H1 (cell line): ENCODE measurements around the gene FARS2. TPM values are rescaled to one million over a fixed set of nuclear protein-coding genes. Genes with fewer than 3 reads are reported as not detected.

Experiments used
- CTCF ChIA-PET: fragments of 300-600 bp; sonication (Branson Sonifier 250); formaldehyde crosslinking; loops from one replicate; lab custom pipeline; 2021; ENCODE audit not compliant: partially characterized antibody; lab: Charles Lee
- POLR2A ChIA-PET: fragments of 300-600 bp; sonication (Branson Sonifier 250); formaldehyde crosslinking; loops from one replicate; lab custom pipeline; 2021; ENCODE audit warnings: inconsistent platforms; ENCODE audit not compliant: partially characterized antibody; lab: Charles Lee
- DNase-seq, 2 experiments: peaks; one replicate each; pipeline versions ENCODE4 v3.0.0 to v3.0.0-alpha.2; 2010 to 2022; ENCODE audit warnings: low spot score in 2 of 2, low read depth in 1 of 2, mixed read lengths in 1 of 2
- FAIRE-seq: peaks from 2 replicates; lab custom pipeline; 2011; peaks lifted over from hg19 to GRCh38; lab: Jason Lieb, UNC
- H2AFZ ChIP-seq: 2 replicates; pipeline ENCODE4 v1.8.1; 2012; ENCODE audit warnings: low read length, inconsistent platforms
- H2AK5ac ChIP-seq: 2 replicates; pipeline ENCODE4 v1.6.1; 2013; ENCODE audit warnings: low read depth, low read length
- H2BK120ac ChIP-seq: replicated peaks from 2 replicates; pipeline ENCODE3; 2013; ENCODE audit warnings: low read depth, low read length, inconsistent platforms
- H2BK12ac ChIP-seq: 2 replicates; pipeline ENCODE4 v1.6.1; 2013; ENCODE audit warnings: low read depth, low read length
- H2BK15ac ChIP-seq: 2 replicates; pipeline ENCODE4 v1.6.1; 2013; ENCODE audit warnings: low read length
- H2BK20ac ChIP-seq: 2 replicates; pipeline ENCODE4 v1.6.1; 2013; ENCODE audit warnings: low read length
- H2BK5ac ChIP-seq: 2 replicates; pipeline ENCODE4 v1.6.1; 2013; ENCODE audit warnings: low read depth, low read length
- H3K14ac ChIP-seq: 2 replicates; pipeline ENCODE4 v1.6.1; 2013; ENCODE audit warnings: inconsistent platforms; ENCODE audit not compliant: insufficient read length
- H3K18ac ChIP-seq: 2 replicates; pipeline ENCODE4 v1.6.1; 2013; ENCODE audit warnings: low read length; ENCODE audit errors: extremely low read depth
- H3K23ac ChIP-seq: 2 replicates; pipeline ENCODE4 v1.6.1; 2013; ENCODE audit warnings: inconsistent platforms; ENCODE audit not compliant: insufficient read length
- H3K23me2 ChIP-seq: 2 replicates; pipeline ENCODE4 v1.6.1; 2013; ENCODE audit warnings: low read depth, low read length
- H3K27ac ChIP-seq: 2 replicates; pipeline ENCODE4 v1.6.1; 2011; ENCODE audit warnings: low read depth, low read length, inconsistent platforms
- H3K27me3 ChIP-seq, 4 experiments: replicated peaks in 1 of 4; 1 replicate in 1 of 4; 2 replicates in 3 of 4; pipeline versions ENCODE4 v1.6.1 to v1.8.1; 2011 to 2013; ENCODE audit warnings: low read length in 3 of 4, mild to moderate bottlenecking in 3 of 4, inconsistent platforms in 2 of 4, mixed read lengths in 2 of 4, moderate library complexity in 1 of 4; ENCODE audit not compliant: control insufficient read depth in 3 of 4, insufficient read depth in 3 of 4; ENCODE audit errors: extremely low read depth in 1 of 4
- H3K36me3 ChIP-seq, 4 experiments: 2 replicates each; pipeline versions ENCODE4 v1.6.1 to v1.8.1; 2011 to 2013; ENCODE audit warnings: mild to moderate bottlenecking in 4 of 4, low read length in 3 of 4, moderate library complexity in 2 of 4, control low read depth in 1 of 4, inconsistent platforms in 1 of 4; ENCODE audit not compliant: insufficient read depth in 4 of 4, control insufficient read depth in 2 of 4
- H3K4ac ChIP-seq: replicated peaks from 2 replicates; pipeline ENCODE3; 2013; ENCODE audit warnings: low read length, low read depth, mixed read lengths, inconsistent platforms; ENCODE audit not compliant: insufficient read length
- H3K4me1 ChIP-seq, 4 experiments: replicated peaks in 1 of 4; 1 replicate in 1 of 4; 2 replicates in 3 of 4; pipeline versions ENCODE4 v1.6.1 to v1.8.1; 2011 to 2013; ENCODE audit warnings: low read length in 3 of 4, inconsistent platforms in 2 of 4, mixed read lengths in 1 of 4; ENCODE audit not compliant: insufficient read depth in 4 of 4, control insufficient read depth in 3 of 4
- H3K4me2 ChIP-seq, 2 experiments: 2 replicates each; pipeline versions ENCODE4 v1.6.1 to v1.8.1; 2011 to 2013; ENCODE audit warnings: low read depth in 2 of 2, low read length in 2 of 2, control low read depth in 1 of 2, inconsistent platforms in 1 of 2, mild to moderate bottlenecking in 1 of 2; ENCODE audit not compliant: insufficient read depth in 1 of 2
- H3K4me3 ChIP-seq, 4 experiments: fragments of 200-600, 300-600 bp in 1 of 4; sonication (generic), shearing (Covaris generic), sonication (Bioruptor Twin) in 1 of 4; 2 replicates each; pipeline versions ENCODE4 v1.5.1 to v1.8.1; 2011 to 2016; ENCODE audit warnings: low read length in 4 of 4, low read depth in 3 of 4, control low read depth in 2 of 4, inconsistent platforms in 2 of 4, mild to moderate bottlenecking in 2 of 4, mixed read lengths in 1 of 4, moderate library complexity in 1 of 4; ENCODE audit not compliant: insufficient read depth in 2 of 4; ENCODE audit errors: extremely low read depth in 1 of 4
- H3K56ac ChIP-seq: replicated peaks from 2 replicates; pipeline ENCODE3; 2013; ENCODE audit warnings: low read depth, mild to moderate bottlenecking, mixed read lengths, low read length, inconsistent platforms; ENCODE audit not compliant: insufficient read length
- H3K79me1 ChIP-seq: 2 replicates; pipeline ENCODE4 v1.6.1; 2013; ENCODE audit warnings: low read depth, low read length, control low read depth
- H3K79me2 ChIP-seq, 2 experiments: 2 replicates each; pipeline versions ENCODE4 v1.6.1 to v1.8.1; 2012 to 2013; ENCODE audit warnings: low read length in 2 of 2, mild to moderate bottlenecking in 2 of 2, inconsistent platforms in 1 of 2; ENCODE audit not compliant: insufficient read depth in 2 of 2, control insufficient read depth in 1 of 2
- H3K9ac ChIP-seq, 4 experiments: replicated peaks in 1 of 4; 1 replicate in 1 of 4; 2 replicates in 3 of 4; pipeline versions ENCODE4 v1.6.1 to v1.8.1; 2011 to 2013; ENCODE audit warnings: low read depth in 3 of 4, low read length in 3 of 4, control low read depth in 2 of 4, mild to moderate bottlenecking in 2 of 4, moderate library complexity in 2 of 4, inconsistent platforms in 1 of 4; ENCODE audit errors: extremely low read depth in 1 of 4
- H3K9me3 ChIP-seq, 2 experiments: 2 replicates each; pipeline versions ENCODE4 v1.6.1 to v1.8.1; 2012 to 2013; ENCODE audit warnings: mild to moderate bottlenecking in 2 of 2, moderate library complexity in 2 of 2, control low read depth in 1 of 2, inconsistent platforms in 1 of 2, low read depth in 1 of 2, low read length in 1 of 2, mixed read lengths in 1 of 2; ENCODE audit not compliant: insufficient read depth in 2 of 2
- H4K20me1 ChIP-seq, 2 experiments: replicated peaks in 1 of 2; 2 replicates each; pipeline versions ENCODE3 to v1.8.1; 2011 to 2013; ENCODE audit warnings: inconsistent platforms in 2 of 2, low read length in 2 of 2, mild to moderate bottlenecking in 1 of 2; ENCODE audit not compliant: insufficient read depth in 2 of 2, control insufficient read depth in 1 of 2
- H4K5ac ChIP-seq: 2 replicates; pipeline ENCODE4 v1.6.1; 2013; ENCODE audit warnings: low read length, low read depth, mixed read lengths, inconsistent platforms; ENCODE audit not compliant: insufficient read length
- H4K8ac ChIP-seq: 2 replicates; pipeline ENCODE4 v1.8.0; 2013; ENCODE audit warnings: mild to moderate bottlenecking, moderate library complexity, low read length, inconsistent platforms; ENCODE audit not compliant: insufficient read depth; ENCODE audit errors: extremely low read depth
- H4K91ac ChIP-seq: replicated peaks from 2 replicates; pipeline ENCODE3; 2013; ENCODE audit warnings: low read length, mixed read lengths, inconsistent platforms; ENCODE audit not compliant: insufficient read length
- CBX5 ChIP-seq: fragments of 300-800, 300-1000 bp; sonication (generic); IDR thresholded peaks from 2 replicates; pipeline ENCODE4 v1.7.1; 2016; ENCODE audit warnings: antibody characterized with exemption, low read length, low read depth
- FOSL1 ChIP-seq: IDR thresholded peaks from 2 replicates; pipeline ENCODE4 v1.6.1; 2011; ENCODE audit warnings: mild to moderate bottlenecking, low read depth, low read length, moderate library complexity; ENCODE audit not compliant: insufficient read depth
- KDM5A ChIP-seq: fragments of 200-600 bp; IDR thresholded peaks from 2 replicates; pipeline ENCODE4 v1.7.1; 2012; ENCODE audit warnings: mild to moderate bottlenecking, low read length, inconsistent platforms, mixed read lengths
- SIN3A ChIP-seq, 2 experiments: IDR thresholded peaks in 1 of 2; conservative IDR thresholded peaks in 1 of 2; 2 replicates each; pipeline ENCODE4 v1.6.1; 2011 to 2012; ENCODE audit warnings: low read length in 2 of 2, improper control_type of control experiment in 1 of 2, low read depth in 1 of 2, mild to moderate bottlenecking in 1 of 2
- SIRT6 ChIP-seq: IDR thresholded peaks from one replicate; pipeline ENCODE4 v1.7.1; 2012; ENCODE audit warnings: low read length, inconsistent platforms
- SP1 ChIP-seq: IDR thresholded peaks from 2 replicates; pipeline ENCODE4 v1.6.1; 2011; ENCODE audit warnings: low read depth, low read length
- YY1 ChIP-seq: IDR thresholded peaks from 2 replicates; pipeline ENCODE4 v1.6.1; 2011; ENCODE audit warnings: low read depth, mild to moderate bottlenecking, low read length
- WGBS, 2 experiments: shearing (Covaris generic) in 1 of 2; methylation state at CpG; one replicate each; pipeline versions ENCODE4 v1.1.6 to v1.1.7; 2013 to 2015; ENCODE audit warnings: low lambda C conversion rate in 2 of 2, mixed read lengths in 2 of 2, inconsistent platforms in 1 of 2, low coverage in 1 of 2, missing lambda C conversion rate in 1 of 2; ENCODE audit not compliant: insufficient replicate concordance in 2 of 2, insufficient coverage in 1 of 2, insufficient read length in 1 of 2; ENCODE audit errors: extremely low coverage in 1 of 2, missing lambda C conversion rate in 1 of 2; 5-methylcytosine and 5-hydroxymethylcytosine counted together
- polyA plus RNA-seq, 7 experiments: library from polyadenylated mRNA; depleted of rRNA in 3 of 7; stranded (reverse) in 5 of 7; unstranded in 2 of 7; fragments of >200 nt in 5 of 7; fragments of 200-250 nt in 2 of 7; gene quantifications; 1 replicate in 5 of 7; 2 replicates in 1 of 7; 4 replicates in 1 of 7; pipeline versions ENCODE4 v1.2.1 to v1.2.3, GENCODE V29; 2011 to 2013; ENCODE audit warnings: missing spikeins in 2 of 7, mixed read lengths in 2 of 7
- total RNA-seq: library from RNA; stranded (reverse); fragmentation: NEBNext Ultra II Directional; extraction: Animal tissue kit (Norgen Biotek cat#: 25700); gene quantifications from 2 replicates; pipeline ENCODE4 v1.2.1, GENCODE V29; 2021

The FARS2 gene
- total and polyA plus RNA-seq, 2 of the 8 experiments (the other 6 are each of a cell fraction or from before 2014, with no cell fraction given): 11.7 to 14.4 TPM

- no peak overlapping the region for H3K18ac ChIP-seq
- no peak overlapping the region for H2AFZ ChIP-seq
- H2AK5ac ChIP-seq: no peak overlapping the region
- H3K27ac ChIP-seq: no peak overlapping the region
- H2BK15ac ChIP-seq: no peak overlapping the region
- H3K27me3 ChIP-seq: no peaks in the 10 kb centered on the region
- no peak overlapping the region for H3K14ac ChIP-seq
- no peak overlapping the region for H3K56ac ChIP-seq
- no peak overlapping the region for H2BK20ac ChIP-seq
- no peak overlapping the region for H2BK5ac ChIP-seq
- H3K23ac ChIP-seq: no peak overlapping the region
- ChIA-PET POLR2A (interaction anchor here (0.7 kb wide), 1 partner anchor 272 kb away, joined by 3 read pairs; the partner anchor contains the start of gene LYRM4), CTCF (no interaction called here)
- no peaks in the 10 kb centered on the region for H4K20me1 ChIP-seq
- no peak overlapping the region for H3K4me3 ChIP-seq
- no peak overlapping the region for H4K91ac ChIP-seq
- DNase-seq (no peak), FAIRE-seq (no peak)
- no peak overlapping the region for H4K5ac ChIP-seq
- 96% methylated on average over 3 of the region's 3 CpGs; no CpG with 5 or more reads in 1 of the 2 experiments for WGBS, 2 experiments
- H3K4me1 ChIP-seq: no peaks in the 10 kb centered on the region
- H2BK120ac ChIP-seq: no peak overlapping the region
- no peaks in the 10 kb centered on the region for H3K79me1 ChIP-seq
- no peak overlapping the region for H3K4me2 ChIP-seq
- no peak overlapping the region for H3K9ac ChIP-seq
- H3K4ac ChIP-seq: no peak overlapping the region
- H3K23me2 ChIP-seq: no peaks in the 10 kb centered on the region
- H3K36me3 ChIP-seq: no peaks in the 10 kb centered on the region
- no peaks in the 10 kb centered on the region for H3K9me3 ChIP-seq
- TF ChIP-seq SIRT6 (no peak), KDM5A (no peak), SIN3A (conservative IDR thresholded peaks at IDR 0.05 in 1 of 2, IDR thresholded peaks at IDR 0.05 in 1 of 2; ENCODE audit: low read depth in 1 of 2, low read length in 2 of 2) (no peak), SP1 (no peak), YY1 (no peak), CBX5 (no peak), FOSL1 (no peak)
- no peak overlapping the region for H2BK12ac ChIP-seq
- H3K79me2 ChIP-seq: no peaks in the 10 kb centered on the region
- H4K8ac ChIP-seq: no peak overlapping the region
These were observed 271.6 kb downstream of the FARS2 start for GRCh38 chr6:5532941-5533340.
